GM12891 (cell line): ENCODE data around the gene ZBTB48.

ENCODE experiments used
- DNase-seq: peaks from one replicate; pipeline ENCODE4 v3.0.0; 2011; ENCODE audit warnings: low spot score; ENCODE audit not compliant: insufficient read length
- FAIRE-seq: peaks from 2 replicates; lab custom pipeline; 2011; peaks lifted over from hg19 to GRCh38; lab: Jason Lieb, UNC
- PAX5 ChIP-seq: IDR thresholded peaks from 2 replicates; pipeline ENCODE4 v1.6.1; 2011; ENCODE audit warnings: low read length, moderate library complexity, mild to moderate bottlenecking; ENCODE audit not compliant: insufficient read depth, severe bottlenecking
- POLR2A ChIP-seq: IDR thresholded peaks from 2 replicates; pipeline ENCODE4 v1.6.1; 2011; ENCODE audit warnings: low read depth, low read length, control low read depth
- POLR2AphosphoS5 ChIP-seq: IDR thresholded peaks from 2 replicates; pipeline ENCODE4 v1.6.1; 2011; ENCODE audit warnings: low read depth, low read length, control low read depth
- POU2F2 ChIP-seq: IDR thresholded peaks from 2 replicates; pipeline ENCODE4 v1.6.1; 2011; ENCODE audit warnings: low read depth, mild to moderate bottlenecking, control low read depth, low read length, moderate library complexity
- SPI1 ChIP-seq: IDR thresholded peaks from 2 replicates; pipeline ENCODE4 v1.6.1; 2011; ENCODE audit warnings: low read depth, low read length, control low read depth
- TAF1 ChIP-seq: IDR thresholded peaks from 2 replicates; pipeline ENCODE4 v1.6.1; 2011; ENCODE audit warnings: low read depth, low read length, control low read depth

The ZBTB48 gene

DNA sequence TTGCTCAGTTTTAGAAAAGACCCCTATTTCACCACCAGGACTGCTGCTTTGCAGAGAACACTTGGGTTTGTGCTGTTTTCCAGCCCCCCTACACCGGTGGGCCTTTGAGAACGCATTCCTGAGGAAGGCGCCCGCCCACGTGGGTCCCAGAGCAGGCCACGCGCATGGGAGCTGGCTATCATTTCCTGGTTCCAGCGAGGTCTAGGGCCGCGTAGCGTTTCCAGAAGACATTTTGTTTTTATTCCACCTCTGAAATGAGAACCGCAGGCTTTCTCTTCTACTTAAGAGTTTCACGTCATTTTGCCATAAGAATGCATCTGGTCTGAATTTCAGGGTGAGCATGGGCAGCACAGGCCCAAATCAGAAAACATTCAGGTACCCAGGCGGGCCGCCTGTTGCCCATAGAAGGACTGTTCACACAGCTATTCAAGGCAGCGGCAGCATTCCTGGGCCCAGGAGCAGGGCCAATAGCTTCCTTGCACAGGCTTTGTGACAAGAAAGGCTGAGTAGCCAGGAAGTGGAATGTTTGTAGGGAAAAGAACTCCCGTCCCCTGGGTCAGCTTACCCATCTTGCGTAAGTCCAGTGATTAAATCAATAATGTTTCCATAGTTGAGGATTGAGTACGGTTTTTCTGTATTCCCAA is 24.2 kb downstream of the ZBTB48 start:
- TF ChIP-seq POU2F2 (no peak), POLR2AphosphoS5 (no peak), PAX5 (no peak), POLR2A (no peak), TAF1 (no peak), SPI1 (no peak)
- FAIRE-seq = no peak
- DNase-seq = no peak

DNA sequence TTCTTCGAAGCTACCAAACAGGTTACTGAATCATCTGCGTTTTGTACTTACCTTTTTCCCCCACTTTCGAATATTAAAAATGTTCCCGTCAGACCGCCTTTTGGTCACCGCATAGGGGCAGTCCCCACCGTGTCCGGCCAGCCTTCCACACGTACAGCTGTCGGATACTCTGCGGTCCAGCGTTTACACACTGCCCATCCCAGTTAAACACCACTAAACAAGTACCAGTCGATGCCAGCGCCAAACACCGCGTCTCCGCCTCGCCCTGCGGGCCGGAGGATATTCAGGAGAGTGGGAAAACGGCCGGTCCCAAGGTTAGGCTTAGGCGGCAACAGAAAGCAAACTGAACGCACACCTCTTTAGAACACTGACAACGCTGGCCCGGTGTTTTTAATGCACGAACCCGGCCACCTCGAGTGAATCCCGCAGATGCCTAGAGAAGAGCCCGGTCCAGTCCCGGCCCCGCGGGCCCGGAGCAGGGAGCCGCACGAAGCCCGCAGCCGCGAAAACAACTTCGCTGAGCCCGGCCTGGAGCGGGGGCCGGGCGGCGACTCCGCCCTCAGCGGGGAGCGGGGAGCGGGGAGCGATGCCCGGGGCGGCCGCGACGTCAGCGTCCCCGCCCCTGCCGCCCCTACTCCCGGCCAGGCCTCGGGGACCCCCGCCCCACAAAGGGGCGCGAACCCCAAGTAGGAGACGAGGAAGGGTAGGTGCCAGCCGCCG is 33.0 kb downstream of the ZBTB48 start:
- DNase-seq (peak; percentile 72), FAIRE-seq (peak; percentile 56)
- TF ChIP-seq POU2F2 (no peak), POLR2A (no peak), POLR2AphosphoS5 (no peak), SPI1 (no peak), PAX5 (no peak), TAF1 (no peak)

DNA sequence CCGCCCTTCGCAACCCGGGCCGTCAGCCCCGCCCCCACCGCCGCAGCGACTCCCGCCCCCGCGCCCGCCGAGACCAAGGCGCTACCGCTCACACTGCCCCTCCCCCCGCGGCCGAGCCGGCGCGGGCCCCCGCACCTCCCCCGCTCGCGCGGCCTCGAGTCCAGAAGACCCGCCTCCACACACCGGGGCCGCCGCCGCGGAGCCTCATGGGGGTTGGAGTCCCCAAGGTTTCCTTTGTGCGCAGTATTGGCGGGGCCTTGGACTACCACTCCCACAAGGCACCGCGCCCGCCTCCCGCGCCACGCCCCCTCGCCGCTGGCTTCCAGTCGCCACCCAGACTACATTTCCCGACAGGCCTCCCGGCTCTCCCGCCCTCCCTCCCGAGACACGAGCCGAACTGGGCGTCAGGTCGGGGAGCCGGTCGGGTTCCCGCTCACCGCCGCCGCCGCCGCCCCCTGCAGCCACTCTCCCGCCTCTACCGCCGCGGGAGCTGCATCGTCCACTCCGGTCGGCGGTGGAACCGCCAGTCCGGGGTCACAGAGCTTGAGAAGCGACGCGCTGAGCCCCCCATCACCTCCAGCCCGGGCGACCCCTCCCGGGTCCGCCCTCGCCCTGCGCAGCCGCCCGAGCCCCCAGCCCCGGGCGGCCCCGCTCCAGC is 33.7 kb downstream of the ZBTB48 start, which contains the start of gene PHF13:
Gene PHF13, plus strand, starts transcription at position 371 of the 658 bp plus-strand sequence. CDS start 336 bp downstream, outside the sequence.
- no peak for TF ChIP-seq POU2F2
- TF ChIP-seq SPI1 = no peak
- no peak for TF ChIP-seq POLR2A
- TF ChIP-seq TAF1 = no peak
- TF ChIP-seq POLR2AphosphoS5 = no peak
- TF ChIP-seq PAX5 = no peak
- FAIRE-seq = peak; percentile 97
- peak; percentile 99 for DNase-seq

DNA sequence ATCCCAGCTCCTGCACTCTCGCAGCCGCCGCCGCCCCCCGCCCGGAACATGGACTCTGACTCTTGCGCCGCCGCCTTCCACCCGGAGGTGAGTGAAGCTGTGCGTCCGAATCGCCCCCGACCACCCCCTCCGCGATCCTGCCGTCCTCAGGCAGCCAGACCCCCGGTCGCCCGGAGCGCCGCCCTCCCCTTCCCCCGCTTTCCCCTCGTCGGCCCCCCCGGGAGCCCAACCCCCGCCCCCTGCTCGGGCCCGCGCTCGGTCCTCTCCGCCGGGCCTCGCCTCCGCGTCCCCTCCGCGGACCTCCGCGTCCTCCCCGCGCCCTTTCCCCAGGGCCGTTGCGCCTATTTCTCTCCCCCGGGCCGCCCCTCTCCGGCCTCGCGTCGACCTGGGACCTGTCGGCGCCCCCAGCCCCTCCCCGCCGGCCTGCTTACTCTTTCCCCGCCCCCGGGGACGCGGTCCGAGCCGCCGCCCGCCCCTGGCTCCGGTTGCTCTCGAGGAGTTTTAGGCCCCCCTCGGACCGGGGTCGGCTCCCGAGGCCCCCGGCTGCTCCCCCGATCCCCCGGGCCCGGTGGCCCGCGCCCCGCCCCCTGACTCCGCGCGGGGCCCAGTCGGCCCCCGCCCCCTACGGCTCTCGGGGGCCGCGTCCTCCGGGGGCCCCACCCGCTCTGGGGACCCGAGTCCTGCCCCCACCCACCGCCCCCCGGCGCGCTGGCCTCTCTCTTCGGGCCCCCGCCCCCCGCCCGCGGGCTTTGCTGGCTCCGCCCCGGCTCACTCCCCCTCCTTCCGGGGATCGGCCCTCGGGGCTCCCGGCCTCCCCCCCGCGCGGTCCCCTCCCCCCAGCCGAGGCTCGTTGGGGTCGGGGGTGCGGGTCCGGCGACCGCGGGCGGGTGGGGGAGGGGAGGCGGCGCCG is 34.5 kb downstream of the ZBTB48 start:
- FAIRE-seq = peak; percentile 16
- DNase-seq = peak; percentile 86
- no peak for TF ChIP-seq TAF1
- TF ChIP-seq POLR2A = no peak
- TF ChIP-seq PAX5 = no peak
- TF ChIP-seq SPI1 = no peak
- TF ChIP-seq POU2F2 = no peak
- no peak for TF ChIP-seq POLR2AphosphoS5

DNA sequence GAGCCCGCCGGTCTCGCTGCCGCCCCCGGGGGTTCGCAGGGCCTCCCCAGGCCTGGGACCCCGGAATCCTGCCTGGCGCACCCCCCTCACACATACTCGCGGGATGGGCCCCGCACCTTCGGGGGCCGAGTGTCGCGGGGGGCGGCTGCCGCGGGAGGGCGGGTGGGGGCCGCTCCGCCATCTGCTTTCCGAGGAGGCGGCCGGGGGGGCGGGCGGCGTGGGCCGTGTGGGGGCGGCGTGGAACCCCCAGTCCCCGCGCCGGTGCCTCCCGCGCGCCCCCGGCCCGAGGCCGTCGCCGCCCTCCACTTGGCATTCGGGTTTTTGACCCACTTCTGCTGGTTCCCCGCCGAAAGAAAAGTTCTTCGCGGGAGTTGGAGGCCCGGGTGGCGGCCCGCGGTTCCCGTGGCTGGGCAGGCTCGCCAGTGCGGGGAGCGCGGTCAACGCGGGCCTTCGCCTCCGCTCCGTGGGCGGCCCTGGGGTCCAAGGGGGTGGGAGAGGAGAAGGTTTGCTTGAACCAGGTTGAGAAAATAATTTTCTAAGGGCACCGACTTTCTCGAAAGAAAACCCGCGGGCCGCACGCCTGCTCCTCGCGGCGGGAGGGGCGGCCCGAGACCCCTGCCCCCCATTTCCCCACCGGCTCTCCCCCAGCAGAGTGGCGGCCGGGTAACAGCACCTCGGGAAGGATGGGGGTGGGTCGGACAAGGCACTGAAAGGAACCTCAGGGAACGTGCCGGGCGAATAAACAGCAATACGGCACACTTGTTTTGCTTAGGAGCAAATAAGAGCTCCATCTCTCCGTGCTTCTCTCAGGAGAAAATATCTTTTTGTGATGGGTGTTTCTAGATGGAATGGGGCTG is 35.4 kb downstream of the ZBTB48 start:
- FAIRE-seq (no peak), DNase-seq (no peak)
- TF ChIP-seq SPI1 (no peak), POLR2A (no peak), POLR2AphosphoS5 (no peak), PAX5 (no peak), TAF1 (no peak), POU2F2 (no peak)

DNA sequence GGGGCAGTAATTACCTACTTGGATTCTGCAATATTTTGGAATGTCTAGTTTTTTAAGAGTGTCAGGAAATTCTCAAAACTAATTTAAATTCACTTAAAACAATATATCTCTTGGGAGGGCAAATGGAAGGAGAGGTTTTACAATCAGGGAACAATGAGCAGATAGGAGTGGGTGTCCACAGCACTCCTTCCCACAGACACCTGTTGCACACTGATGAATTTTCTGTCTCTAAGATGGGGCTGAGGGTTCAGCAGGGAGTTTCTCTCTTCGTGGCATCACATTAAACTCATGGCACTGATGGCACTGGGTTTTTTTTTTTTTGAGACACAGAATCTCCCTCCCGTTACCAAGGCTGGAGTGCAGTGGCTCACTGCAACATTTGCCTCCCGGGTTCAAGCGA is 39.3 kb downstream of the ZBTB48 start:
- TF ChIP-seq POLR2A (no peak), POLR2AphosphoS5 (no peak), SPI1 (no peak), TAF1 (no peak), POU2F2 (no peak), PAX5 (no peak)
- FAIRE-seq (no peak), DNase-seq (no peak)

DNA sequence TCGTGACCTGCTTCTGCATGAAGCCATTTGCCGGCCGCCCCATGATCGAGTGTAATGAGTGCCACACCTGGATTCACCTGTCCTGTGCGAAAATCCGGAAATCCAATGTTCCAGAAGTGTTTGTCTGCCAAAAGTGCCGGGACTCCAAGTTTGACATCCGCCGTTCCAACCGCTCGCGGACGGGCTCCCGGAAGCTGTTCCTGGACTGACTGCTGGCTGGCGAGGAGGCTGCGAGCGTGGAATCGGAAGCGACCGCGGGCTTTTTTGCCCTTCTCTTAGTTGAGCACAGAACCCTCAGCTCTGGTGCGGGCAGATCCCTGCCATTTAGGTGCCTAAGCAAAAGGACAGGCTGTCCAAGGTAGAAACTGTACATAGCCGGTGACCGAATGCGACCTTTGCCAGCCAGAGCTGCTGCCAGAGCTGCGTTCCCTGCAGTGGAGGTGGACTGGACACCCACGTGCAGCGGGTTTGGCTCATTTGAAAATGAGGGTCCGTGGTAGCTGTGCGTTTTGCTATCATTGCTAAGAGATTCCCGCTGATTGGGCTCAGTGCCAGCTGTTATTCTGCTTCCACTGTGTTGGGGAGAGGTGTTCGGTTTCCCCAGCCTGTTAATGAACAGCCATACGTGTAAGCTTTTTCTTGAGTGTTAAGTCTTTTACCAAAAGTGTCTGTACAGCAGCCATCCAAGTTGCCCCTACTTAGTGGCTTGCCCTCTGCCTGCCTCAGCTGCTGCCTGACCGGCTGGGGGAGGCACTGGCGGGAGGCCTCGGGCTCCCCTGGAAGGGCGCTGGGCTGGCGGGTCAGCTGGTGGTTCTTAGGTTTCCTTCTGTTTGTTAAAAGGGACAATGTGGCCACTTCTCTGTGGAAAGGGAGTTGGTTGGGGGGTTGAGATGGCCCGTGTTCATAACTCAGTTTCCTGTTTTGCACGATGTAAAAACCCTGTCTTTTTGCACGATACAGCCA is 41.9 kb downstream of the ZBTB48 start:
- FAIRE-seq = no peak
- no peak for DNase-seq
- no peak for TF ChIP-seq PAX5
- no peak for TF ChIP-seq POLR2AphosphoS5
